Measurements from ENCODE around the gene SRL.

- TF ChIP-seq POLR2A (IDR thresholded peaks at IDR 0.05), result no peak
- no peak for TF ChIP-seq CTCF (IDR thresholded peaks at IDR 0.05 in 4 of 5, conservative IDR thresholded peaks at IDR 0.05 in 1 of 5)
Measured at GRCh38 chr16:4169415-4169814, 72.5 kb downstream of the SRL start.
